GM23248 (cell line): Measurements from ENCODE around the gene SMG5.

ENCODE experiments used
- EZH2 ChIP-seq: fragments of 200-600 bp; sonication (generic); IDR thresholded peaks from 2 replicates; pipeline ENCODE4 v1.6.1; 2018; ENCODE audit warnings: antibody characterized with exemption, mild to moderate bottlenecking; ENCODE audit not compliant: insufficient read depth, poor library complexity, severe bottlenecking
- EZH2phosphoT487 ChIP-seq: fragments of 200-600 bp; sonication (generic); IDR thresholded peaks from 2 replicates; pipeline ENCODE4 v1.6.1; 2018; ENCODE audit warnings: antibody characterized with exemption, moderate library complexity, mild to moderate bottlenecking, low read depth; ENCODE audit not compliant: insufficient read depth

GRCh38 chr1:156303241-156303640 is 20.6 kb upstream of the SMG5 start:
- no peak for TF ChIP-seq EZH2
- no peak for TF ChIP-seq EZH2phosphoT487
